GM18867 (cell line): ENCODE results near the gene EML1.
A peak's percentile ranks its signal among the peaks of the same experiment; 100 is the strongest.

Experiments used
- ATAC-seq: cut with Tn5 transposase; IDR thresholded peaks from one replicate; pipeline ENCODE4 v1.9.1; 2021; ENCODE audit warnings: mild to moderate bottlenecking, moderate library complexity; ENCODE audit not compliant: unreplicated experiment

The EML1 gene

GRCh38 chr14:99952039-99952438 is 158.8 kb downstream of the EML1 start:
- no peak for ATAC-seq

- ATAC-seq = no peak
Observed at GRCh38 chr14:99952453-99952852, 159.2 kb downstream of the EML1 start.

DNA sequence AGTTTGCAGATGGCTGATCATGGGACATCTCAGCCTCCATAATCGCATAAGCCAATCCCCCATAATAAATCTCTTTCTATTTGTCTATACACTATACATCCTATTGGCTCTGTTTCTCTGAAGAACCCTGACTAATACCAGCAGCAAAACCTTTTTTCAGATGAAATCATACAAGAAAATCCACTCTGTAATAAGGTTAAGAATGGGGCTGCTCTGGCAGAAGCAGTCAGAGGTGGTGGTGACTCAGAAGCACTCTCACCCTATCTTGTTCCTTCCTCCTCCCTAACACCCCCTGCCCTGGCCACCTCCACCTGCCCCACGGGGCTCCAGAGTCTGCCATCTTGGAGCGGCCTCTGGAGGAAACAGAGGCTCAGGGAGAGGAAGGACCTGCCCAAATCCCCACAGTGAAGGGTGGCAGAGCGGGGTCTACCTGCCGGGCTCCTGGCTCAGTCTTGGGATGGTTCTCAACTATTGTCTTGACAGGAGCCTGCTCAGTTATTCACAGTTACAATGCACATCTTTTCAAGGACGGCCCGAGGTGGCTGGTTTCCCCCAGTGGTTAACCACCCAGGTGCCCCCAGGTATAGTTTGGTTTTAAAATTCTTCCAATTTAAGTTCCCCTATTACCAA is 162.7 kb downstream of the EML1 start:
- ATAC-seq = no peak

DNA sequence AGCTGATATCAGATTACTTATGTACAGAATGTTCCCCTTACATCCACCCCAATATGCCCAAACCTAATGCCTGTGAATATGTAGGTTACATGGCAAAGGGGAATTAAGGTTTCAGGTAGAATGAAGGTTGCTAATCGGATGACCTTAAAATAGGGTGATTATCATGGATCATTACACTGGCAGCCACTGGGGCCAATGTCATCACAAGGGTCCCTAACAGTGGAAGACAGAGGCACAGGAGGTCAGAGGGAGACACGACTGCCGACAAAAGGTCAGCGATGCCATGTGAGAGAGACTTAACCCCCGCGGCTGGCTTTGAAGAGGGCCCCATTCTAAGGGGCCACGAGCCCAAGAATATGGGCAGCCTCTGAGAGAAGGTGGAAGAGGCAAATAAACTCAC is 165.2 kb downstream of the EML1 start:
- ATAC-seq = no peak

DNA sequence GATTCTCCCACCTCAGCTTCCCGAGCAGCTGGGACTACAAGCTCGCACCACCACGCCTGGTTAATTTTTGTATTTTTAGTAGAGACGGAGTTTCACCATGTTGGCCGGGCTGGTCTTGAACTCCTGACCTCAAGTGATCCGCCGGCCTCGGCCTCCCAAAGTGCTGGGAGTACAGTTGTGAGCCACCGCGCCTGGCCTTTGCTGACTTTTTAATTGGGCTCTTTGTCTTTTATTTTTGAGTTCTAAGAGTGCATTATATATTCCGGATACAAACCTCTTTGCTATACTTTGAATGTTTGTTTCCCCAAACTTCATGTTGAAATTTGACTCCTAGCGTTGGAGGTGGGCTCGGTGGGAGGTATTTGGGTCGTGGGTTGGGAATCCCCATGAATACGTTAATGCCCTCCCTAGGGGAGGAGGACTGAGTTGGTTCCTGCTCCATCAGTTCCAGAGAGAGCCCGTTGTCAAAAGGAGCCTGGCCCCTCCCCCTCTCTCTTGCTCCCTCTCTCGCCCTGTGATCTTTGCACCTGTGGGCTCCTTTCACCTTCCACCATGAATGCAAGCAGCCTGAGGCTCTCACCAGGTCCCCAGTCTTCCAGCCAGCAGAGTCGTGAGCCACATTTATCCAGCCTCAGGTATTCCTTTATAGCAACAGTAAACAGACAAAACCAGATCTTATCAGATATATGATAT is 168.8 kb downstream of the EML1 start:
- ATAC-seq = no peak

DNA sequence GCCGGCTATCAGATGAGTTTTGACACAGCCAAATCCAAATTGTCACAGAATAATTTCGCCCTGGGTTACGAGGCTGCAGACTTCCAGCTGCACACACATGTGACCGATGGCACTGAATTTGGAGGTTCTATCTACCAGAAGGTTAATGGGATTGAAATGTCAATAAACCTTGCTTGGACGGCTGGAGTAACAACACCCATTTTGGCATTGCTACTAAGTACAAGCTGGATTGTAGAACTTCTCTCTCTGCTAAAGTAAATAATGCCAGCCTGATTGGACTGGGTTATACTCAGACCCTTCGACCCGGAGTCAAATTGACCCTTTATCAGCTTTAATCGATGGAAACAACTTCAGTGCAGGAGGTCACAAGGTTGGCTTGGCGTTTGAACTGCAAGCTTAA is 171.8 kb downstream of the EML1 start:
- ATAC-seq = no peak

- no peak for ATAC-seq
Observed at GRCh38 chr14:99966037-99966835, 173.0 kb downstream of the EML1 start.

- no peak for ATAC-seq
Observed at GRCh38 chr14:99966912-99967311, 173.7 kb downstream of the EML1 start.

DNA sequence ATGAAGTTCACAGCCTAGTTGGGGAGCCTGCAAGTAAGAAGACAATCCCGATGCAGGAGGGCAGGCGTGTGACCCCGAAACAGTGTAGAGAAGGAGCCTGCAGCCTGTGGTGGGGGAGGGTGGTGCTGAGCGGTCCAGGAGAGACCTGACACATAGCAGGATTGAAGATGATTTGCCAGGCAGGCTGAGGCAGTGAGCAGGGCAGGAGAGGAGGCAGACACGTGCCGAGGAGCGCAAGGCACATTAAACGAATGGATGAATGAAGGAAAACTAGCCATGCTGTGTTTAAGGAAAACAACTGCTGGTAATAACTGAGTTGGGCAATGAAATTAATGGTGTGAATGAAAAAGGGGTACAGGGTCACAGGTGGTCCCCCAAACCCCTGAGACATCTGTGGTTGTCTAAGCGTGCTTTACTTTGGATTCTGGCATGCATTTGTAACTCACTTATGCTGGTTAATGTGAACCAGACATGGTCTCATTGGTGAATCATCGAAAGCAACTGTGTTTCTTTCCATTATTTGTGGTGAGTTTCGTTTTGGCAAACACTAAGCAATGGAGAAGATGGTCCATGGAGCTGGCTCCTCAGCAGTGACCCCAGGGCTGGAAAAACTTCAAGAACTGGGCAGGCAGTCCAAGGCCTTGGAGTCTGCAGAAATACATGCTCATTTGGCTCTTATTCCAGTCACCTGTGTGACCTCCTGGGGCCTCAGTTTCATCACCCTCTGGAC is 175.1 kb downstream of the EML1 start:
- no peak for ATAC-seq

- no peak for ATAC-seq
Observed at GRCh38 chr14:99968941-99969340, 175.7 kb downstream of the EML1 start.

- no peak for ATAC-seq
Observed at GRCh38 chr14:99969673-99970322, 176.6 kb downstream of the EML1 start.

GRCh38 chr14:99971087-99971940 is 178.1 kb downstream of the EML1 start:
- ATAC-seq = peak; percentile 54

DNA sequence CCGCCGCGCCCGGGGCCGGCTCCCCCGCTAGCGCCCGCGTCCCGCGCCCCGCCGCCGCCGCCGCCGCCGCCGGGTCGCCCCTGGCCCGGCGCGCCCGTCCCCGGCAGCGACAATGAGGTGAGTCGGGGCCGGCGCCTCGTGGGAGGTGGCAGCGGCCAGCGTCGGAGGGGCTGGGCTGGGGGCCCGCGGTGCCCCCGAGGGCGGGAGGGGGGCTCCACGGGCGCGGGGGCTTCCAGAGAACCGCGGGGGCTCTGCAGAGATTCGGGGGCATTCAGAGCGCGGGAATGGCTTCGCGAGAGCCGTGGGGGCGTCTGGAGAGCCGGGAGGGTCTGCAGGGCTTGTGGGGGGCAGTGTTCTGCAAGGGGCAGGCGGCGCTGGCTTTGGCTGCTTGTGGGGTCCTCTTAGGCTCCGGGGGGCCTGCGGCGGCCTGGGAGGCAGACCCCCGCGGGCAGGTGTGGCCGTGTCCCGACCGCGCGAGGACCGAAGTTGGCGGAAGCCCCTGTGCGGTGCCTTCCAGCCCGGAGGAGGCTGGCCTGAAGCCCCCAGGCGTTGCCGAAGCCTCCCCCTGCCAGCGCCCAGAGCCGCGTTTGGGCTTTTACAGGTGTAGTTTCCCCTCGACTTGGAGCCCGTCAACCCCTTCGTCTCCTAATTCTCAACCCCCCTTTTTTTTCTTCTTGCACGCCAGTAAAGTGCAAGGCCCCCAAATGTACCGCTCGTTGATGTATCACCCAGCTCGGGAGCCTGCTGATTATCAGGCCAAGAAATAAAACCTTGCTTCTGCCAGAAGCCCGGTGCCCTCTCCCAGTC is 178.9 kb downstream of the EML1 start:
- ATAC-seq = peak; percentile 20

GRCh38 chr14:99972748-99973466 is 179.7 kb downstream of the EML1 start:
- ATAC-seq = no peak

DNA sequence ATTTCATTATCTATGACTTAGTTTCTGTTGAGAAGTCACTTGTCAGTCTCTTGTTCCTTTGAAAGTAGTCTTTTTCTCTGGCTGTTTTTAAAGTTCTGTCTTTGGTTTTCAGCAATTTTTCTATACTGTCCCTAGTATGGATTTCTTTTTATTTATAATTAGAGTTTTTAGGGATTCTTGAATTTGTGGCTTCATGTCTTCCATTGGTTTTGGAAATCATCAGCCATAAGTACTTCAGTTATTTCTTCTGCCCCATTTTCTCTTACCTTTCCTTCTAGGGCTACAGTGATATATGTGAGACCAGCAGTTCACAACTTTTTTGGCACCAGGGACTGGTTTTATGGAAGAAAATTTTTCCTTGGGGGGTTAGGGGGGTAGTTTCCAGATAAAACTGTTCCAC is 182.0 kb downstream of the EML1 start:
- ATAC-seq = no peak

DNA sequence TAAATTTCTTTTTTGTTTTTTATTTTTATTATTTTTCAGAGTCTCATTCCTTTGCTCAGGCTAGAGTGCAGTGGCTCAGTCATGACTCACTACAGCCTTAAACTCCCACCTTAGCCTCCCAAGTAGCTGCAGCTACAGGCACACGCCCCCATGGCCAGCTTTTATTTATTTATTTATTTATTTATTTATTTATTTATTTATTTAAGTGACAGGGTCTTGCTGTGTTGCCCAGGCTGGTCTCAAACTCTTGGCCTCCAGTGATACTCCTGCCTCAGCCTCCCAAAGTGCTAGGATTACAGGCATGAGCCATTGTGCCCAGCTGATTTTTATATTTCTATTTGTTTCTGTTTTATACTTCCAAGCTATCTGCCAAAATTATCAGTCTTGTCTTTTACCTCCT is 182.8 kb downstream of the EML1 start:
- no peak for ATAC-seq

DNA sequence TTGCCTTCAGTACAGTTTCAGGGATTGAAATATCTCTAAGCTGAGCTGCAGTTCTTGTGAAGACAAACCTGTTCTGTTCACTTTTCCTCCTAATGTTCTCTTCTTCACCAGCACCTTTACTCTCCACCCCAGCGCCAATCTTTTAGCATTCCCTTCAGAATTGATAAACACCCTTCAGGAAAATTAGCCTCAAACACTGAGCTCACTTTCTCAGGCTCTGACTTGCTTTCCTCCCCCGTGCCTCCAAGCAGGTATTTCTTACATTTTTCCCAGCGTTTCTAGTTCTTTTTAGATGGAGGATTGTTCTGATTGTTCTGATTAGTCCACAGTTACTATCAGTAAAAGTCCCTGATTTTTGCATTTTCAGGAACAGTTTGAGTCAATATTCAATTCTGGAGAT is 183.5 kb downstream of the EML1 start:
- no peak for ATAC-seq

GRCh38 chr14:99980299-99980698 is 187.1 kb downstream of the EML1 start:
- ATAC-seq = no peak
